Neural crest cell (in vitro differentiated cells): Measurements from ENCODE around the gene SSBP2. TPM values are rescaled to one million over a fixed set of nuclear protein-coding genes. Genes with fewer than 3 reads are reported as not detected.

ENCODE experiments used
- DNase-seq: peaks from one replicate; pipeline ENCODE4 v3.0.0; 2021; ENCODE audit warnings: low read depth, mixed read lengths, low spot score
- H3K27ac Mint-ChIP-seq: one replicate; pipeline ENCODE4 v1.8.0; 2021; ENCODE audit warnings: mild to moderate bottlenecking, mixed read lengths; ENCODE audit not compliant: unreplicated experiment
- H3K27me3 Mint-ChIP-seq: 2 replicates; pipeline ENCODE4 v1.8.0; 2021; ENCODE audit warnings: low read depth, mild to moderate bottlenecking, mixed read lengths
- H3K36me3 Mint-ChIP-seq: 2 replicates; pipeline ENCODE4 v1.8.0; 2021; ENCODE audit warnings: low read depth, mild to moderate bottlenecking, mixed read lengths
- H3K4me1 Mint-ChIP-seq: 2 replicates; pipeline ENCODE4 v1.8.0; 2021; ENCODE audit warnings: mixed read lengths
- H3K4me3 Mint-ChIP-seq: one replicate; pipeline ENCODE4 v1.8.0; 2021; ENCODE audit warnings: mild to moderate bottlenecking, mixed read lengths
- H3K9me3 Mint-ChIP-seq: 2 replicates; pipeline ENCODE4 v1.8.0; 2021; ENCODE audit warnings: mixed read lengths
- CTCF ChIP-seq: fragments of 200-600 bp; sonication (generic); conservative IDR thresholded peaks from 2 replicates; pipeline ENCODE4 v1.5.0; 2021; ENCODE audit warnings: antibody characterized with exemption, mild to moderate bottlenecking
- total RNA-seq: library from RNA; stranded (reverse); gene quantifications from 2 replicates; pipeline ENCODE4 v1.2.1, GENCODE V29; 2021

The SSBP2 gene
- total RNA-seq, 1 donor from 2014 or later, result 81.7 TPM

GRCh38 chr5:81577091-81577490, 173.8 kb downstream of the SSBP2 start:
- H3K4me3 Mint-ChIP-seq, result no peak overlapping the region
- no peaks in the 10 kb centered on the region for H3K27me3 Mint-ChIP-seq
- peaks cover 19% of the 10 kb centered on the region for H3K4me1 Mint-ChIP-seq
- peaks cover 8% of the 10 kb centered on the region for H3K36me3 Mint-ChIP-seq
- peaks cover 2% of the 10 kb centered on the region for H3K9me3 Mint-ChIP-seq
- DNase-seq, result no peak
- TF ChIP-seq CTCF, result no peak
- H3K27ac Mint-ChIP-seq, result no peak overlapping the region

DNA sequence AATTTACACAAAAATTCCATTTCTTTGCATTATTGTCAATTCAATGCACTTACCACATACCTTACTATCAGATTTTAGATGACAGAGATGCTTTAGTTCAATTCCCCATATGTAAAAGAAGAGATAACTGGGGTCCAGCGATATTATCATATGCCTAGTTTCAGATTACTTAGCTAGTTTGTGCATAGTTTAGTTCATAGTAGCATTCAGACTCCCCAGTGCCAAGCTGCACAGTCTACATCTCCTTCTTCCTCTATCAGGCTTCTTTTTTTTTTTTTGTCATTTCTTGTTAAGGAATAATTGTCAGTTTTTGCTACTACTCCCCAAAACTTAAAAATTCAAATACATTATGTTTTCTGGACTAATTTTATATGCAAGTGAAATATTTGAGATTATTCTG, 175.0 kb downstream of the SSBP2 start:
- peaks cover 8% of the 10 kb centered on the region for H3K36me3 Mint-ChIP-seq
- no peak overlapping the region for H3K4me3 Mint-ChIP-seq
- no peaks in the 10 kb centered on the region for H3K27me3 Mint-ChIP-seq
- peaks cover 16% of the 10 kb centered on the region for H3K4me1 Mint-ChIP-seq
- H3K9me3 Mint-ChIP-seq, result peaks cover 2% of the 10 kb centered on the region
- no peak overlapping the region for H3K27ac Mint-ChIP-seq
- no peak for TF ChIP-seq CTCF
- DNase-seq, result no peak

DNA sequence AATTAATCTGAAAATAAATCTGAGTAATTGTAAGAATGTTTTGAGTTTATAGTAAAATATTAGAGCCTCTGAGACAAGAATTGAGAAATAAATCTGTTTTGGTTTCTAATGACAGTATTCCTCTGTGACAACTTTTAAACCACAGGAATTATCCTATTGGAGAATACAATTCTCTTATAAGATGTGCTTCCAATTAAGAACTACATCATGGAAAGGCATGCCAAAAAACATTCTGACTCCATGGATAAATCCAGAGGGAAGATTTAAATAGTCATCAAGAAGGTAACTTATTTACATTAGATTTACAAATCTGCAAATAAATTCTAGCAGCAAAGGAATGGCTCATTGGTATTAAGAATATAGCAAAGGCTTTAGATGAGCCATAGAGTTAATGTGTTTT, 178.7 kb downstream of the SSBP2 start:
- H3K4me3 Mint-ChIP-seq, result no peak overlapping the region
- peaks cover 2% of the 10 kb centered on the region for H3K9me3 Mint-ChIP-seq
- DNase-seq, result no peak
- H3K27ac Mint-ChIP-seq, result no peak overlapping the region
- peaks cover 4% of the 10 kb centered on the region for H3K4me1 Mint-ChIP-seq
- peaks cover 23% of the 10 kb centered on the region for H3K36me3 Mint-ChIP-seq
- H3K27me3 Mint-ChIP-seq, result no peaks in the 10 kb centered on the region
- TF ChIP-seq CTCF, result no peak

DNA sequence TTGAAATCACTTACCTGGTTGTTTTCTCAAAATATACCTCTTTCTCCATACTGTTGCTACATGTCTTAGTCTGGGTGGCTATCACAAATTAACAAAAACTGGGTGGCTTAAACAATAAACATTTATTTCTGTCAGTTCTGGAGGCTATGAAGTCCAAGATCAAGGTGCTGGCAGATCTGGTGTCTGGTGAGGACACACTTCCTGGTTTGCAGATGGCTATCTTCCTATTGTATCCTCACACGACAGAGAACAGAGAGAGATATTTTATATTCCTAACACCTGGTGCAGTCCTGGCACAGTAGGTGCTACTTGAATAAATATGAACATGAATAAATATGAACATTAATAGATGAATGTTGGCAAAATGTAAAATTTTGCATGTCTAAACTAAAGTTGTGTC, 192.7 kb downstream of the SSBP2 start:
- no peak overlapping the region for H3K27ac Mint-ChIP-seq
- no peak for DNase-seq
- H3K36me3 Mint-ChIP-seq, result no peaks in the 10 kb centered on the region
- H3K27me3 Mint-ChIP-seq, result no peaks in the 10 kb centered on the region
- H3K9me3 Mint-ChIP-seq, result no peaks in the 10 kb centered on the region
- H3K4me1 Mint-ChIP-seq, result peaks cover 5% of the 10 kb centered on the region
- no peak overlapping the region for H3K4me3 Mint-ChIP-seq
- no peak for TF ChIP-seq CTCF

DNA sequence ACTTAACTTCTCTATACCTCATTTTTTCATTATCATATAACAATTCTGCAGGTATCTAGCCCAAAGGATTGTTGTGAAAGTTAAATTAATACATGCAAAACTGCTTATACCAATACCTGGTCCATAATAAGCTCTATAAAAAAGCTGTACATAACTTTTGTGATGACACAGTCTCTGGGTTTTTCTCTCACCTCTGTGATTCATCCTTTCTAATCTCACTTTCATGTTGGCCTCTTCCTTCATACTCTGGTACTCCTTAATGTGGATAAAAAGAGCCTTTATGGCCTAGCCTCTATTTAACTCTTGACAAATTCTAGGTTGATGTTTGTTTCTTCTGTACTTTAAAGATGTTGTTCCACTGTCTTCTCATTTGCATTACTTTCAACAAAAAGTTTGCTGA, 194.1 kb downstream of the SSBP2 start:
- Mint-ChIP-seq H3K36me3 (no peaks in the 10 kb centered on the region), H3K4me1 (peaks cover 10% of the 10 kb centered on the region), H3K4me3 (no peak overlapping the region), H3K27ac (no peak overlapping the region), H3K9me3 (no peaks in the 10 kb centered on the region), H3K27me3 (no peaks in the 10 kb centered on the region)
- no peak for TF ChIP-seq CTCF
- DNase-seq, result no peak

- H3K27ac Mint-ChIP-seq, result no peak overlapping the region
- H3K4me3 Mint-ChIP-seq, result no peak overlapping the region
- no peaks in the 10 kb centered on the region for H3K27me3 Mint-ChIP-seq
- peaks cover 10% of the 10 kb centered on the region for H3K4me1 Mint-ChIP-seq
- H3K36me3 Mint-ChIP-seq, result no peaks in the 10 kb centered on the region
- no peak for TF ChIP-seq CTCF
- H3K9me3 Mint-ChIP-seq, result no peaks in the 10 kb centered on the region
- DNase-seq, result no peak
Measured at GRCh38 chr5:81555865-81556264, 195.0 kb downstream of the SSBP2 start.
